ENCODE results near the gene RERE.

DNA sequence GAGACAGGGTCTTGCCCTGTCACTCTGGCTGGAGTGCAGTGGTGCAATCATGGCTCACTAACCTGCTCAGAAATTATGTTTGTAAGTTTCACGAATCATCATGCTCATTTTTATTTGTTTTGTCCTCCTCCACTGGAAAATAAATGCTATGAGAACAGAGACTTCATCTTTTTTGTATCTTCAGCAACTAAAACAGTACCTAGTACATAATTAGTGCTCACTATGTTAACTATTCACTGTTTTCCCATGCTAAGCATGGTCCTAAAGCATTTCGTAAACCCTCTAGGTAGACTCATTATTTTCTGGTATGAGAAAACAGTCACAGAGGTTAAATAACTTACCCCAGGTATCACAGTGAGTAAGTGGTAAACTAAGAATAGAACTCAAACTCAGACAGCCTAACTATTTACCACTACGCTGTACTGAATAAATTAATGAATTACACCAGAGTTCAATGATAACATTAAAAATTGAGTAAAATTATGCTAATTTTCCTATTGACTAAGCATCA lies 118.4 kb downstream of the RERE start:
- no peak for TF ChIP-seq CREB1 (IDR thresholded peaks at IDR 0.05; ENCODE audit: low read depth)
- no peak for TF ChIP-seq CEBPB (IDR thresholded peaks at IDR 0.05)
- TF ChIP-seq TCF12 (IDR thresholded peaks at IDR 0.05; ENCODE audit: low read depth): no peak
- TF ChIP-seq EGR1 (IDR thresholded peaks at IDR 0.05): no peak
- TF ChIP-seq, protein P1, sequence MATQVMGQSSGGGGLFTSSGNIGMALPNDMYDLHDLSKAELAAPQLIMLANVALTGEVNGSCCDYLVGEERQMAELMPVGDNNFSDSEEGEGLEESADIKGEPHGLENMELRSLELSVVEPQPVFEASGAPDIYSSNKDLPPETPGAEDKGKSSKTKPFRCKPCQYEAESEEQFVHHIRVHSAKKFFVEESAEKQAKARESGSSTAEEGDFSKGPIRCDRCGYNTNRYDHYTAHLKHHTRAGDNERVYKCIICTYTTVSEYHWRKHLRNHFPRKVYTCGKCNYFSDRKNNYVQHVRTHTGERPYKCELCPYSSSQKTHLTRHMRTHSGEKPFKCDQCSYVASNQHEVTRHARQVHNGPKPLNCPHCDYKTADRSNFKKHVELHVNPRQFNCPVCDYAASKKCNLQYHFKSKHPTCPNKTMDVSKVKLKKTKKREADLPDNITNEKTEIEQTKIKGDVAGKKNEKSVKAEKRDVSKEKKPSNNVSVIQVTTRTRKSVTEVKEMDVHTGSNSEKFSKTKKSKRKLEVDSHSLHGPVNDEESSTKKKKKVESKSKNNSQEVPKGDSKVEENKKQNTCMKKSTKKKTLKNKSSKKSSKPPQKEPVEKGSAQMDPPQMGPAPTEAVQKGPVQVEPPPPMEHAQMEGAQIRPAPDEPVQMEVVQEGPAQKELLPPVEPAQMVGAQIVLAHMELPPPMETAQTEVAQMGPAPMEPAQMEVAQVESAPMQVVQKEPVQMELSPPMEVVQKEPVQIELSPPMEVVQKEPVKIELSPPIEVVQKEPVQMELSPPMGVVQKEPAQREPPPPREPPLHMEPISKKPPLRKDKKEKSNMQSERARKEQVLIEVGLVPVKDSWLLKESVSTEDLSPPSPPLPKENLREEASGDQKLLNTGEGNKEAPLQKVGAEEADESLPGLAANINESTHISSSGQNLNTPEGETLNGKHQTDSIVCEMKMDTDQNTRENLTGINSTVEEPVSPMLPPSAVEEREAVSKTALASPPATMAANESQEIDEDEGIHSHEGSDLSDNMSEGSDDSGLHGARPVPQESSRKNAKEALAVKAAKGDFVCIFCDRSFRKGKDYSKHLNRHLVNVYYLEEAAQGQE (IDR thresholded peaks at IDR 0.05; ENCODE audit: low read depth): no peak
- no peak for TF ChIP-seq ZBTB7A (IDR thresholded peaks at IDR 0.05; ENCODE audit: low read depth)
- TF ChIP-seq, protein P2, sequence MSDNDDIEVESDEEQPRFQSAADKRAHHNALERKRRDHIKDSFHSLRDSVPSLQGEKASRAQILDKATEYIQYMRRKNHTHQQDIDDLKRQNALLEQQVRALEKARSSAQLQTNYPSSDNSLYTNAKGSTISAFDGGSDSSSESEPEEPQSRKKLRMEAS (IDR thresholded peaks at IDR 0.05): no peak
- TF ChIP-seq EP300 (IDR thresholded peaks at IDR 0.05; ENCODE audit: borderline replicate concordance): no peak
- no peak for TF ChIP-seq TAF1 (IDR thresholded peaks at IDR 0.05; ENCODE audit: low read depth)
- TF ChIP-seq RAD21 (IDR thresholded peaks at IDR 0.05; ENCODE audit: low read depth): no peak
- TF ChIP-seq NFIC (IDR thresholded peaks at IDR 0.05): no peak
- no peak for TF ChIP-seq FOXM1 (IDR thresholded peaks at IDR 0.05; ENCODE audit: borderline replicate concordance, low read depth)

All from Ishikawa (cell line).